HL-60 (cell line): Measurements from ENCODE around the gene PIGX.
"Not testable (repeated sequence)": the region's sequence is repeated elsewhere in the genome, so short reads cannot be mapped to it uniquely, and the experiment has no call there.

Experiments
- DNase-seq, 2 experiments: peaks; one replicate each; pipeline ENCODE4 v3.0.0-alpha.2; 2010 to 2020; ENCODE audit warnings: low read depth in 1 of 2, low spot score in 1 of 2
- H3K27ac ChIP-seq: fragments of 250-450 bp; sonication (Bioruptor Pico); replicated peaks from 2 replicates; pipeline ENCODE4 v1.5.1; 2020; ENCODE audit warnings: mild to moderate bottlenecking, moderate library complexity
- H3K27me3 ChIP-seq: fragments of 250-450 bp; sonication (Bioruptor Pico); 2 replicates; pipeline ENCODE4 v1.5.1; 2021; ENCODE audit warnings: mild to moderate bottlenecking, moderate library complexity; ENCODE audit not compliant: insufficient read depth, poor library complexity, severe bottlenecking
- H3K4me3 ChIP-seq: replicated peaks from 2 replicates; pipeline ENCODE4 v1.5.1; 2011; ENCODE audit warnings: mild to moderate bottlenecking, control low read depth, low read length; ENCODE audit not compliant: insufficient read depth
- CTCF ChIP-seq: IDR thresholded peaks from one replicate; pipeline ENCODE4 v1.5.1; 2011; ENCODE audit warnings: low read length, control low read depth, inconsistent platforms; ENCODE audit not compliant: insufficient read depth
- GABPA ChIP-seq: IDR thresholded peaks from 2 replicates; pipeline ENCODE4 v1.6.1; 2012; ENCODE audit warnings: low read depth
- POLR2AphosphoS5 ChIP-seq: IDR thresholded peaks from 2 replicates; pipeline ENCODE4 v1.6.1; 2012; ENCODE audit warnings: low read depth
- REST ChIP-seq: IDR thresholded peaks from 2 replicates; pipeline ENCODE4 v1.6.1; 2012; ENCODE audit warnings: low read depth; ENCODE audit not compliant: insufficient replicate concordance
- SPI1 ChIP-seq: IDR thresholded peaks from 2 replicates; pipeline ENCODE4 v1.6.1; 2012; ENCODE audit warnings: low read depth, mild to moderate bottlenecking, borderline replicate concordance

The PIGX gene

GRCh38 chr3:196740481-196741248, 28.5 kb downstream of the PIGX start:
- no peaks in the 10 kb centered on the region for H3K27me3 ChIP-seq
- TF ChIP-seq SPI1 (no peak), POLR2AphosphoS5 (peak; percentile 51; the same call in 1 of the 2 replicates)
- peak overlapping the region; percentile 89 for H3K27ac ChIP-seq
- no peak for DNase-seq
- peak overlapping the region; percentile 47 for H3K4me3 ChIP-seq

GRCh38 chr3:196741249-196741889, 29.2 kb downstream of the PIGX start:
- peak overlapping the region; percentile 47 for H3K4me3 ChIP-seq
- no peaks in the 10 kb centered on the region for H3K27me3 ChIP-seq
- peak overlapping the region; percentile 89 for H3K27ac ChIP-seq
- TF ChIP-seq GABPA, result no peak
- no peak for TF ChIP-seq SPI1
- no peak for TF ChIP-seq CTCF
- no peak for DNase-seq

- H3K27ac ChIP-seq, DNase-seq, H3K27me3 ChIP-seq, H3K4me3 ChIP-seq: not testable (repeated sequence)
These were observed 31.4 kb downstream of the PIGX start for GRCh38 chr3:196743569-196743968.

- H3K27me3 ChIP-seq, result no peaks in the 10 kb centered on the region
- TF ChIP-seq SPI1 (peak; percentile 52; the same call in 1 of the 2 replicates), GABPA (no peak)
- DNase-seq, result peak in 1 of 2 experiments; percentile 49
- H3K27ac ChIP-seq, result no peak overlapping the region
- no peak overlapping the region for H3K4me3 ChIP-seq
These were observed 36.9 kb downstream of the PIGX start for GRCh38 chr3:196749125-196749524.

- Histone ChIP-seq H3K4me3 (no peak overlapping the region), H3K27ac (no peak overlapping the region), H3K27me3 (no peaks in the 10 kb centered on the region)
- no peak for TF ChIP-seq SPI1
- TF ChIP-seq CTCF, result no peak
- no peak for TF ChIP-seq GABPA
- TF ChIP-seq REST, result no peak
- no peak for TF ChIP-seq POLR2AphosphoS5
- DNase-seq, result no peak
These were observed 41.0 kb downstream of the PIGX start for GRCh38 chr3:196753201-196753600.

GRCh38 chr3:196754091-196754981, 42.2 kb downstream of the PIGX start:
- H3K4me3 ChIP-seq, result no peak overlapping the region
- DNase-seq, result no peak
- TF ChIP-seq POLR2AphosphoS5, result no peak
- TF ChIP-seq CTCF, result no peak
- TF ChIP-seq SPI1, result no peak
- no peaks in the 10 kb centered on the region for H3K27me3 ChIP-seq
- H3K27ac ChIP-seq, result no peak overlapping the region
